Small intestine (tissue), 7 donors: Measurements from ENCODE around the gene DOCK7. TPM values are rescaled to one million over a fixed set of nuclear protein-coding genes. Genes with fewer than 3 reads are reported as not detected.

Experiments used
- DNase-seq, 2 donors: peaks; one replicate each; pipeline versions ENCODE4 v3.0.0 to v3.0.0-alpha.2; 2013
- FAIRE-seq: peaks from 2 replicates; lab custom pipeline; 2012; peaks lifted over from hg19 to GRCh38; lab: Jason Lieb, UNC
- H3K27ac ChIP-seq, 3 donors: one replicate each; pipeline ENCODE4 v1.5.1; 2013; ENCODE audit warnings: low read length in 2 of 3, mild to moderate bottlenecking in 2 of 3, control low read depth in 1 of 3, inconsistent platforms in 1 of 3, low read depth in 1 of 3, moderate library complexity in 1 of 3
- H3K27me3 ChIP-seq, 3 donors: one replicate each; pipeline ENCODE4 v1.6.1; 2013; ENCODE audit warnings: low read length in 3 of 3, inconsistent platforms in 1 of 3; ENCODE audit not compliant: control insufficient read depth in 3 of 3, insufficient read depth in 3 of 3
- H3K36me3 ChIP-seq, 3 donors: one replicate each; pipeline ENCODE4 v1.6.1; 2013; ENCODE audit warnings: low read length in 3 of 3, inconsistent platforms in 1 of 3, low read depth in 1 of 3, mild to moderate bottlenecking in 1 of 3, moderate library complexity in 1 of 3; ENCODE audit not compliant: control insufficient read depth in 3 of 3, insufficient read depth in 2 of 3
- H3K4me1 ChIP-seq, 3 donors: one replicate each; pipeline ENCODE4 v1.6.1; 2013; ENCODE audit warnings: low read length in 2 of 3, inconsistent platforms in 1 of 3, low read depth in 1 of 3, mild to moderate bottlenecking in 1 of 3, moderate library complexity in 1 of 3; ENCODE audit not compliant: control insufficient read depth in 3 of 3, insufficient read depth in 2 of 3
- H3K4me3 ChIP-seq, 3 donors: one replicate each; pipeline ENCODE4 v1.5.1; 2013; ENCODE audit warnings: low read length in 3 of 3, control low read depth in 1 of 3, inconsistent platforms in 1 of 3, low read depth in 1 of 3, mild to moderate bottlenecking in 1 of 3, moderate library complexity in 1 of 3
- H3K9me3 ChIP-seq, 2 donors: one replicate each; pipeline ENCODE4 v1.6.1; 2013; ENCODE audit warnings: low read depth in 1 of 2, low read length in 1 of 2; ENCODE audit not compliant: control insufficient read depth in 2 of 2, insufficient read depth in 1 of 2
- WGBS, 3 donors: extraction: QIAGEN DNeasy Blood & Tissue Kit; methylation state at CpG; one replicate each; pipeline ENCODE4 v1.1.7; 2013; 5-methylcytosine and 5-hydroxymethylcytosine counted together
- polyA plus RNA-seq, 4 donors: library from polyadenylated mRNA; stranded (reverse) in 3 of 4; unstranded in 1 of 4; fragments of 200-250 nt in 3 of 4; fragments of 120-200 nt in 1 of 4; gene quantifications; one replicate each; pipeline versions ENCODE4 v1.2.1 to v1.2.3, GENCODE V29; 2013
- donor health status: healthy with polysubstance abuse.
- donor health status: control.
- donor health status: control.
- donor health status: Bipolar disorder and iron deficiency.
- donor health status: healthy.

Gene DOCK7
- polyA plus RNA-seq, 4 donors = 4.9 to 25.5 (median 7.0) TPM

DNA sequence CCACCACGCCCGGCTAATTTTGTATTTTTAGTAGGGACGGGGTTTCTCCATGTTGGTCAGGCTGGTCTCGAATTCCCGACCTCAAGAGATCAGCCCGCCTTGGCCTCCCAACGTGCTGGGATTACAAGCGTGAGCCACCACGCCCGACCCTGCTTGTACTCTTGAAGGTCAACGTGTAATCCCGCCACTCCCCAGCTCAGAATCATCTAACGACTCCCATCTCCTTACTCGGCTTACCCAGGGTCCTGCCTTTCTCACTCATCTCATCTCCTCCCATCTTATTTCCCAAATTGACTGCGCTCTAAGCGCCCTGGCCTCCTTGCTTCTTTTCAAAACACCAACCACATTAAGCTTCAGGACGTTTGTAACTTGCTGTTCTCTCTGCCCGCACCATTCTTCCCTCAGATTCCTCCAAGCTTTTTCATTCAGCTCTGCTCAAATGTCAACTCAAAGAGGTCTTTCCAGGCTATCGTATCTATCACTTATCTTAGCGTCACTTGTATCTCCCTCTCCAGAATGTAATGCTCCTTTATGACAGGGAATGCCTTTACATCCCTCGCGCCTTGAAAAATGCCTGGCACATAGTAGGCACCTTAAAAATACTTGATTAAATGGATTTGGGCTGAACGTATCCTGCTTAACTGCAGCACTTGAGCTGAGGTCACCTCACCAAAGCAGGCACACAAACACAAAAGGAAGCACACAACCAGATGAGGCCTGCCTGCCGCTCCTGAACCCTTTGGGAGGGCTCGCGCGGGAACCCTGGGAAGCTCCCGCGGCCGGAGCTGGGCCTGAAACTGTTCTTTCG lies 252.8 kb downstream of the DOCK7 start:
- Histone ChIP-seq H3K36me3 (no peaks in the 10 kb centered on the region), H3K4me3 (peak overlapping the region; percentile 61 to 88 (median 65)), H3K27me3 (no peaks in the 10 kb centered on the region), H3K9me3 (no peaks in the 10 kb centered on the region), H3K27ac (peak overlapping the region; percentile 95 to 98 (median 96)), H3K4me1 (peaks cover 0 to 5% (median 0%) of the 10 kb centered on the region in 3 donors)
- DNase-seq = no peak
- no peak for FAIRE-seq
- 46 to 48% (median 46%) methylated on average over 31 of the region's 31 CpGs for WGBS, 3 donors

DNA sequence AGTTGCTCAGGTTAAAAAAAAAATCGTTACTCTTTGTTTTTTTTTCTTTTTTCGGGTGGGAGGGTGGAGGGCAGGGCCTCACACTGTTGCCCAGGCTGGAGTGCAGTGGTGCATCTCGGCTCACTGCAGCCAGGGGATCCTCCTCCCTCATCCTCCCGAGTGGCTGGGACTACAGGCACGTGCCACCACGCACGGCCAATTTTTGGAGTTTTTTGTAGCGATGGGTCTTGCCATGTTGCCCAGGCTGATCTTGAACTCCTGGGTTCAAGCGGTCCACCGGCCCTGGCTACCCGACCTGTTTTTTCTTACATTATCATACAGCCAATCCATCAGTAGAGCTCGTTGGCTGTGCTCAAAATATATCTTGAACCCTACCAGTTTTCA lies 253.6 kb downstream of the DOCK7 start:
- Histone ChIP-seq H3K27ac (no peak overlapping the region), H3K36me3 (no peaks in the 10 kb centered on the region), H3K4me3 (no peak overlapping the region), H3K27me3 (no peaks in the 10 kb centered on the region), H3K4me1 (peaks cover 0 to 5% (median 0%) of the 10 kb centered on the region in 3 donors), H3K9me3 (no peaks in the 10 kb centered on the region)
- FAIRE-seq = no peak
- DNase-seq = no peak
- WGBS, 3 donors = 88 to 93% (median 92%) methylated on average over 12 of the region's 12 CpGs

- Histone ChIP-seq H3K27me3 (no peaks in the 10 kb centered on the region), H3K4me1 (peaks cover 0 to 5% (median 0%) of the 10 kb centered on the region in 3 donors), H3K4me3 (no peak overlapping the region), H3K9me3 (no peaks in the 10 kb centered on the region), H3K36me3 (no peaks in the 10 kb centered on the region), H3K27ac (no peak overlapping the region)
- FAIRE-seq = no peak
- DNase-seq = peak in 1 of 2 donors; percentile 19
- 82% methylated on average over 10 of the region's 10 CpGs for WGBS, 3 donors
Measured at GRCh38 chr1:62433861-62434617, 254.1 kb downstream of the DOCK7 start.

- no peaks in the 10 kb centered on the region for H3K36me3 ChIP-seq
- 92 to 96% (median 96%) methylated on average over 2 of the region's 2 CpGs for WGBS, 3 donors
Measured at GRCh38 chr1:62429581-62429980, 258.6 kb downstream of the DOCK7 start.

GRCh38 chr1:62428351-62428750 lies 259.8 kb downstream of the DOCK7 start:
- WGBS, 3 donors = 69 to 87% (median 84%) methylated on average over 4 of the region's 4 CpGs
- Histone ChIP-seq H3K4me1 (peaks cover 0 to 14% (median 0%) of the 10 kb centered on the region in 3 donors), H3K9me3 (no peaks in the 10 kb centered on the region), H3K27ac (no peak overlapping the region), H3K36me3 (no peaks in the 10 kb centered on the region), H3K27me3 (peaks cover 0 to 2% (median 0%) of the 10 kb centered on the region in 3 donors), H3K4me3 (no peak overlapping the region)
- no peak for FAIRE-seq
- DNase-seq = no peak

More at GRCh38 chr1:62429581-62429980, 258.6 kb downstream of the DOCK7 start:
- peaks cover 0 to 1% (median 0%) of the 10 kb centered on the region in 3 donors for H3K4me1 ChIP-seq
- DNase-seq = no peak
- H3K4me3 ChIP-seq = no peak overlapping the region
- peaks cover 0 to 2% (median 0%) of the 10 kb centered on the region in 3 donors for H3K27me3 ChIP-seq
- FAIRE-seq = no peak
- H3K9me3 ChIP-seq = no peaks in the 10 kb centered on the region
- H3K27ac ChIP-seq = no peak overlapping the region

DNA sequence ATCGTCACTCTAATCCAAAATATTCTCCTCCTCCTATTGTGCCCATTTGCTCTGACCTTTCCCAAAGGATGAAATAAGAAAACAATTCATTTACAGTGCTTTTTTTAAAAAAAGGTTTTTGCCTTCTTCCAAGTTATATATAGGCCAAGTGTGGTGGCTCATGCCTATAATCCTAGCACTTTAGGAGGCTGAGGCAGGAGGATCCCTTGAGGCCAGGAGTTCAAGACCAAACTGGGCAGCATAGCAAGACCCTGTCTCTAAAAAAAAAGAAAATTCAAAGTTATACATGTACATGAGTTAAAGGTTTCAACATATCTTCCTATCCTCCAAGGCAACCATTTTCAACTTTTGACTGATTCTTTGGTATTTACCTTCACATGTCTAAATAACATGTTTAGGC lies 261.4 kb downstream of the DOCK7 start:
- no peak overlapping the region for H3K27ac ChIP-seq
- 90 to 94% (median 92%) methylated on average over 1 of the region's 1 CpG for WGBS, 3 donors

DNA sequence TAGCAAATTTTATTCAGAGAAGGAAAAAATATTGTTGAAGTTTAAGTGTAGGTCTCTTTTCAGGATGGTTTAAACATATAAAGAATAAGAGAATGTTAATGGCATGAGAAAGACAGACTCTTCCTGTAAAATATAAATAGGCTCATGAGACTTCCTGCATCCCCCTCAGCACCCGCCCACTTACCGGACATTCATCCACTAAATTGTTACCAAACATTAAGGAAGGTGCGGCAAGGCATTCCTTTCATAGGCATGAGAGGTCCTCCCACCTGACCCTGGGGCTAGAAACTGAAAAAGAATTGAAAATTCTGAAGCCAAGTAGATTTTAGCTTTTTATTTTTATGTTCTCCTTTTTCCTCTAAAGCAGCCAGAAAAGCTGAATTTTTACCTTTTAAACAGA lies 261.9 kb downstream of the DOCK7 start:
- DNase-seq (no peak), FAIRE-seq (no peak)
- 37 to 69% (median 62%) methylated on average over 3 of the region's 3 CpGs for WGBS, 3 donors
- H3K36me3 ChIP-seq = no peaks in the 10 kb centered on the region
- no peak overlapping the region for H3K4me3 ChIP-seq
- peaks cover 0 to 2% (median 0%) of the 10 kb centered on the region in 3 donors for H3K27me3 ChIP-seq
- H3K27ac ChIP-seq = no peak overlapping the region
- peaks cover 0 to 14% (median 0%) of the 10 kb centered on the region in 3 donors for H3K4me1 ChIP-seq
- H3K9me3 ChIP-seq = no peaks in the 10 kb centered on the region

More for the DNA sequence above, 261.4 kb downstream of the DOCK7 start:
- no peak for FAIRE-seq
- no peaks in the 10 kb centered on the region for H3K36me3 ChIP-seq
- DNase-seq = no peak
- no peaks in the 10 kb centered on the region for H3K9me3 ChIP-seq
- H3K4me1 ChIP-seq = peaks cover 0 to 14% (median 0%) of the 10 kb centered on the region in 3 donors
- H3K27me3 ChIP-seq = peaks cover 0 to 2% (median 0%) of the 10 kb centered on the region in 3 donors
- no peak overlapping the region for H3K4me3 ChIP-seq

DNA sequence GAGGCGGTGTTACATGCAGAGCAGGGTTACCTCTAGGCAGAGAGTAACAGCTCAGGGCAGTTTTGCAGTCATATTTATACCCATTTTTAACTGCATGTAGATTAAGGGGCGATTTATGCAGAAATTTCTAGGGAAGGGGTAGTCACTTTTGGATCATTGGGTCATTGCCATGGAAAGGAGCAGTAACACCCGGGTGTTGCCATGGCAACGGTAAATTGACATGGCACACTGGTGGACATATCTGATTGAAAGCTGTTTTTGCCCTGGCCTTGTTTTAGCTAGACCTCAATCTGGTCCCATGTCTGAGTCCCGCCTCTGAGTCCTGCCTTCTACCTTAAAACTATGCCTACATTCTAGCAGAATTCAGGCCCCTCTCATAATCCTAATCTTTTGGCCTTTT lies 263.1 kb downstream of the DOCK7 start:
- Histone ChIP-seq H3K27ac (no peak overlapping the region), H3K4me1 (peaks cover 0 to 14% (median 0%) of the 10 kb centered on the region in 3 donors), H3K36me3 (no peaks in the 10 kb centered on the region), H3K9me3 (no peaks in the 10 kb centered on the region), H3K27me3 (peaks cover 0 to 2% (median 0%) of the 10 kb centered on the region in 3 donors), H3K4me3 (no peak overlapping the region)
- FAIRE-seq = no peak
- DNase-seq = peak in 1 of 2 donors; percentile 4
- 78 to 84% (median 83%) methylated on average over 5 of the region's 5 CpGs for WGBS, 3 donors
